GM12878 (cell line): ENCODE data around the gene MAP2K1.

ENCODE experiments used
- BHLHE40 ChIP-seq, 2 experiments: fragments of 450-650 bp in 1 of 2; IDR thresholded peaks; 2 replicates each; pipeline ENCODE4 v1.6.1; 2011 to 2017; ENCODE audit warnings: low read depth in 2 of 2, borderline replicate concordance in 1 of 2, improper control_type of control experiment in 1 of 2, low read length in 1 of 2, mild to moderate bottlenecking in 1 of 2
- CTCF ChIP-seq, 3 experiments: IDR thresholded peaks in 2 of 3; conservative IDR thresholded peaks in 1 of 3; 2 replicates each; pipeline ENCODE4 v1.5.1; 2011; ENCODE audit warnings: low read depth in 3 of 3, low read length in 3 of 3, mild to moderate bottlenecking in 3 of 3, control low read depth in 2 of 3, moderate library complexity in 2 of 3, inconsistent platforms in 1 of 3, mixed read lengths in 1 of 3; ENCODE audit not compliant: control insufficient read depth in 2 of 3, insufficient read depth in 1 of 3; ENCODE audit errors: extremely low read depth in 1 of 3
- FOXM1 ChIP-seq: IDR thresholded peaks from 2 replicates; pipeline ENCODE4 v1.6.1; 2012; ENCODE audit warnings: low read depth, mild to moderate bottlenecking, inconsistent platforms, low read length, moderate library complexity
- POLR2A ChIP-seq: IDR thresholded peaks from 2 replicates; pipeline ENCODE4 v1.6.1; 2011; ENCODE audit warnings: low read depth, mild to moderate bottlenecking, low read length
- RBBP5 ChIP-seq: fragments of 200-600 bp; sonication (generic); conservative IDR thresholded peaks from 2 replicates; pipeline ENCODE4 v1.6.1; 2016
- YBX1 ChIP-seq: fragments of 450-650 bp; IDR thresholded peaks from 2 replicates; pipeline ENCODE4 v1.6.1; 2016; ENCODE audit warnings: antibody characterized with exemption
- TF ChIP-seq, protein P1 (sequence below): IDR thresholded peaks from 2 replicates; pipeline ENCODE4 v1.6.1; 2011; ENCODE audit warnings: borderline replicate concordance, low read depth, mild to moderate bottlenecking, moderate library complexity, low read length; ENCODE audit not compliant: insufficient read depth, poor library complexity, severe bottlenecking

- TF ChIP-seq, protein P1, sequence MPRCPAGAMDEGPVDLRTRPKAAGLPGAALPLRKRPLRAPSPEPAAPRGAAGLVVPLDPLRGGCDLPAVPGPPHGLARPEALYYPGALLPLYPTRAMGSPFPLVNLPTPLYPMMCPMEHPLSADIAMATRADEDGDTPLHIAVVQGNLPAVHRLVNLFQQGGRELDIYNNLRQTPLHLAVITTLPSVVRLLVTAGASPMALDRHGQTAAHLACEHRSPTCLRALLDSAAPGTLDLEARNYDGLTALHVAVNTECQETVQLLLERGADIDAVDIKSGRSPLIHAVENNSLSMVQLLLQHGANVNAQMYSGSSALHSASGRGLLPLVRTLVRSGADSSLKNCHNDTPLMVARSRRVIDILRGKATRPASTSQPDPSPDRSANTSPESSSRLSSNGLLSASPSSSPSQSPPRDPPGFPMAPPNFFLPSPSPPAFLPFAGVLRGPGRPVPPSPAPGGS, result no peak
- TF ChIP-seq RBBP5, result no peak
- TF ChIP-seq BHLHE40 (IDR thresholded peaks at IDR 0.05; ENCODE audit: borderline replicate concordance in 1 of 2, low read depth in 2 of 2, low read length in 1 of 2), result no peak
- TF ChIP-seq FOXM1, result no peak
- TF ChIP-seq YBX1, result no peak
- no peak for TF ChIP-seq POLR2A
- TF ChIP-seq CTCF (IDR thresholded peaks at IDR 0.05 in 2 of 3, conservative IDR thresholded peaks at IDR 0.05 in 1 of 3; ENCODE audit: control insufficient read depth in 2 of 3, extremely low read depth in 1 of 3, insufficient read depth in 1 of 3, low read depth in 3 of 3, low read length in 3 of 3), result no peak
Measured at GRCh38 chr15:66476535-66476934, 89.8 kb downstream of the MAP2K1 start.
